Measurements from ENCODE around the gene ANKRD29.

- TF ChIP-seq CTCF (IDR thresholded peaks at IDR 0.05) (no peak), POLR2A (IDR thresholded peaks at IDR 0.05) (no peak), EP300 (IDR thresholded peaks at IDR 0.05) (no peak)
Observed at GRCh38 chr18:23609390-23610023, 53.2 kb downstream of the ANKRD29 start.

All from sigmoid colon (tissue), 4 donors.